ENCODE data around the gene ARL8B. TPM values are rescaled to one million over a fixed set of nuclear protein-coding genes. Genes with fewer than 3 reads are reported as not detected.
"Not testable (repeated sequence)": the region's sequence is repeated elsewhere in the genome, so short reads cannot be mapped to it uniquely, and the experiment has no call there.

ARL8B gene
- polyA plus RNA-seq, 1 experiment = 47.0 TPM

- no peak for TF ChIP-seq CTCF (IDR thresholded peaks at IDR 0.05; ENCODE audit: low read depth, low read length)
- Histone ChIP-seq H3K9me3 (ENCODE audit: control insufficient read depth, insufficient read depth, low read length) (no peaks in the 10 kb centered on the region), H3K27ac (ENCODE audit: low read depth, low read length) (no peak overlapping the region), H3K27me3 (ENCODE audit: control insufficient read depth, insufficient read depth, low read length) (no peaks in the 10 kb centered on the region), H3K4me3 (ENCODE audit: low read depth, low read length) (no peak overlapping the region)
- CTCF ChIA-PET = no interaction called here
- DNase-seq (ENCODE audit: low read depth, low spot score) = no peak
- POLR2A ChIA-PET = no interaction called here
Measured at GRCh38 chr3:5169807-5170206, 47.7 kb downstream of the ARL8B start.

DNA sequence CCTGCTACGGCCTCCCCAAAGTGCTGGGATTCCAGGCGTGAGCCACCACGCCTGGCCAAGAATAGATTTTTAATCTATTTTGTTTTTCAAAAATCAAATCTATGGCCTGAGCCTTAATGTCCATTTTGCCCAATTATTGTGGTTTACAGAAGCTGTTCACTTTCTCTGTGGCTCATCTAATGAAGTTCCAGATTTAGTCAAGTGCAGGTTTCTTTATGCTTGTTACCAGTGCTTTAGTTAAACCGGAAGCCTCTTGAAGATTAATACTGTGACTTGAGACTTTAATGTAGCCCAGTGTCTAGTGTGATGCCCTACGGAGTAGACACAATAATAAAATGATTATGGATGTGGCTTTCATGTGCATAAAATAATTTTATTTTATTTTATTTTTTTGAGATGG lies 48.9 kb downstream of the ARL8B start:
- ChIA-PET POLR2A (no interaction called here), CTCF (no interaction called here)
- H3K27me3 ChIP-seq (ENCODE audit: control insufficient read depth, insufficient read depth, low read length) = no peaks in the 10 kb centered on the region
- no peaks in the 10 kb centered on the region for H3K9me3 ChIP-seq (ENCODE audit: control insufficient read depth, insufficient read depth, low read length)
- H3K4me3 ChIP-seq (ENCODE audit: low read depth, low read length) = no peak overlapping the region
- TF ChIP-seq CTCF (IDR thresholded peaks at IDR 0.05; ENCODE audit: low read depth, low read length) = no peak
- DNase-seq (ENCODE audit: low read depth, low spot score) = no peak
- H3K27ac ChIP-seq (ENCODE audit: low read depth, low read length) = no peak overlapping the region

DNA sequence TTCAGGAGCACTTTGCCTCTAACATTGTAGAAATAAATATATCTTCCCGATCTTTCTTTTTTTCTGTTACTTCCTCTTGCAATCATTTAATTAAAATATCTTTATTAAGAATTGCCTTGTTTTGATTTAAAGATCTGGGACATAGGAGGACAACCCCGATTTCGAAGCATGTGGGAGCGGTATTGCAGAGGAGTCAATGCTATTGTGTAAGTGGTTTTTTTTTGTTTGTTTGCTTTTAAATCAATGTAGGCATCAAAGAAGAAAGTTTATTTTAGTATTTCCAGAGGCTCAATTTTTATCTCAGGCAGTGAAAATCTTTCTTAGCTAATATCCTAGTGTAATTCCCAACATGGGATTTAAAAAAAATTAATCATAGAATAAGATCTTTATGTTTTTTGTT lies 49.9 kb downstream of the ARL8B start:
- Histone ChIP-seq H3K27ac (ENCODE audit: low read depth, low read length) (no peak overlapping the region), H3K4me3 (ENCODE audit: low read depth, low read length) (no peak overlapping the region), H3K9me3 (ENCODE audit: control insufficient read depth, insufficient read depth, low read length) (no peaks in the 10 kb centered on the region), H3K27me3 (ENCODE audit: control insufficient read depth, insufficient read depth, low read length) (no peaks in the 10 kb centered on the region)
- ChIA-PET CTCF (no interaction called here), POLR2A (no interaction called here)
- DNase-seq (ENCODE audit: low read depth, low spot score) = no peak
- no peak for TF ChIP-seq CTCF (IDR thresholded peaks at IDR 0.05; ENCODE audit: low read depth, low read length)

DNA sequence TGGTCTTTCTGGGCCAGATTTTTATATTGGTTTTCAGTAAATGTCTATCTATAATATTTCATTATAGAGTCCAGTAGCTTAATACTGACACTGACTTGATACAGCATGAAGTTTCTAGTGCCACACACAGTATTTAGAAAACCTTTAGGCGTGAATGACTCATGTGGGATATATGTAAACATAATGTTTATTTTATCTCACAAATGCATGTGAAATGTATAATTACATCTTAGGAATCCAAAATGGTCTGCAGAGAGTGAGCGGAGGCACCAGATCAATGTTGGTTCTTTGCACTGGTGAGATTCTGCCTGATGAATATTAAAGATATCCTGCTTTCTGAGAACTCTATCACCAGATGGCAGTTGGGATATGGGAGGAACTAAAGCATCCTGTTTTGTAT lies 56.9 kb downstream of the ARL8B start:
- POLR2A ChIA-PET; H3K27me3 ChIP-seq (ENCODE audit: control insufficient read depth, insufficient read depth, low read length); DNase-seq (ENCODE audit: low read depth, low spot score); H3K4me3 ChIP-seq (ENCODE audit: low read depth, low read length); CTCF ChIA-PET; H3K9me3 ChIP-seq (ENCODE audit: control insufficient read depth, insufficient read depth, low read length); H3K27ac ChIP-seq (ENCODE audit: low read depth, low read length): not testable (repeated sequence)

- H3K4me3 ChIP-seq (ENCODE audit: low read depth, low read length) = no peak overlapping the region
- TF ChIP-seq CTCF (IDR thresholded peaks at IDR 0.05; ENCODE audit: low read depth, low read length) = no peak
- ChIA-PET CTCF (no interaction called here), POLR2A (no interaction called here)
- H3K27ac ChIP-seq (ENCODE audit: low read depth, low read length) = no peak overlapping the region
- H3K9me3 ChIP-seq (ENCODE audit: control insufficient read depth, insufficient read depth, low read length) = no peaks in the 10 kb centered on the region
- DNase-seq (ENCODE audit: low read depth, low spot score) = no peak
- no peaks in the 10 kb centered on the region for H3K27me3 ChIP-seq (ENCODE audit: control insufficient read depth, insufficient read depth, low read length)
Measured at GRCh38 chr3:5181469-5182141, 59.5 kb downstream of the ARL8B start.

- POLR2A ChIA-PET; H3K9me3 ChIP-seq (ENCODE audit: control insufficient read depth, insufficient read depth, low read length); H3K27me3 ChIP-seq (ENCODE audit: control insufficient read depth, insufficient read depth, low read length); CTCF ChIA-PET; H3K27ac ChIP-seq (ENCODE audit: low read depth, low read length); H3K4me3 ChIP-seq (ENCODE audit: low read depth, low read length); DNase-seq (ENCODE audit: low read depth, low spot score): not testable (repeated sequence)
Measured at GRCh38 chr3:5183714-5184113, 61.6 kb downstream of the ARL8B start.
